Karpas-422 (cell line): ENCODE data around the gene ANKRD65. TPM values are rescaled to one million over a fixed set of nuclear protein-coding genes. Genes with fewer than 3 reads are reported as not detected.
"Not testable (repeated sequence)": the region's sequence is repeated elsewhere in the genome, so short reads cannot be mapped to it uniquely, and the experiment has no call there.

Experiments
- DNase-seq: peaks from one replicate; pipeline ENCODE4 v3.0.0-alpha.2; 2015
- H2AFZ ChIP-seq: fragments of 200-600 bp; sonication (generic); 2 replicates; pipeline ENCODE4 v1.6.1; 2014; ENCODE audit warnings: antibody characterized with exemption, low read length, mixed read lengths
- H3K27ac ChIP-seq: fragments of 200-600 bp; sonication (generic); 2 replicates; pipeline ENCODE4 v1.5.1; 2014; ENCODE audit warnings: mild to moderate bottlenecking, low read length, moderate library complexity
- H3K27me3 ChIP-seq: fragments of 200-600 bp; sonication (generic); 2 replicates; pipeline ENCODE4 v1.6.1; 2014; ENCODE audit warnings: low read length, mixed read lengths
- H3K36me3 ChIP-seq: fragments of 200-600 bp; sonication (generic); 2 replicates; pipeline ENCODE4 v1.6.1; 2014; ENCODE audit warnings: low read length, mixed read lengths; ENCODE audit not compliant: insufficient read depth
- H3K4me1 ChIP-seq: fragments of 200-600 bp; sonication (generic); 2 replicates; pipeline ENCODE4 v1.6.1; 2014; ENCODE audit warnings: mild to moderate bottlenecking, low read length, mixed read lengths
- H3K4me2 ChIP-seq: fragments of 200-600 bp; sonication (generic); 2 replicates; pipeline ENCODE4 v1.6.1; 2014; ENCODE audit warnings: low read length, low read depth, mild to moderate bottlenecking; ENCODE audit not compliant: poor library complexity, severe bottlenecking
- H3K4me3 ChIP-seq: fragments of 200-600 bp; sonication (generic); 2 replicates; pipeline ENCODE4 v1.5.1; 2014; ENCODE audit warnings: mild to moderate bottlenecking, antibody characterized with exemption, low read length, mixed read lengths
- H3K79me2 ChIP-seq: fragments of 200-600 bp; sonication (generic); 2 replicates; pipeline ENCODE4 v1.6.1; 2014; ENCODE audit warnings: mild to moderate bottlenecking, low read length, mixed read lengths
- H3K9ac ChIP-seq: fragments of 200-600 bp; sonication (generic); 2 replicates; pipeline ENCODE4 v1.6.0; 2014; ENCODE audit warnings: low read length
- H3K9me2 ChIP-seq: fragments of 200-600 bp; sonication (generic), shearing (Covaris generic); replicated peaks from 2 replicates; pipeline ENCODE4 v1.6.0; 2014; ENCODE audit warnings: mild to moderate bottlenecking, low read length, moderate library complexity; ENCODE audit not compliant: insufficient read depth
- H3K9me3 ChIP-seq: fragments of 300-700, 200-600 bp; sonication (generic); 2 replicates; pipeline ENCODE4 v1.6.1; 2014; ENCODE audit warnings: low read length, mixed read lengths
- H4K20me1 ChIP-seq: fragments of 200-600 bp; sonication (generic); 2 replicates; pipeline ENCODE4 v1.6.1; 2014; ENCODE audit warnings: mild to moderate bottlenecking, antibody characterized with exemption, low read length, low read depth; ENCODE audit not compliant: insufficient read depth
- total RNA-seq: library from RNA; depleted of rRNA; stranded (reverse); fragments of >200 nt; shearing (Covaris generic); gene quantifications from 2 replicates; pipeline ENCODE4 v1.2.3, GENCODE V29; 2014; ENCODE audit warnings: low replicate concordance

The ANKRD65 gene
- total RNA-seq, 1 experiment from 2014 or later: not detected

DNA sequence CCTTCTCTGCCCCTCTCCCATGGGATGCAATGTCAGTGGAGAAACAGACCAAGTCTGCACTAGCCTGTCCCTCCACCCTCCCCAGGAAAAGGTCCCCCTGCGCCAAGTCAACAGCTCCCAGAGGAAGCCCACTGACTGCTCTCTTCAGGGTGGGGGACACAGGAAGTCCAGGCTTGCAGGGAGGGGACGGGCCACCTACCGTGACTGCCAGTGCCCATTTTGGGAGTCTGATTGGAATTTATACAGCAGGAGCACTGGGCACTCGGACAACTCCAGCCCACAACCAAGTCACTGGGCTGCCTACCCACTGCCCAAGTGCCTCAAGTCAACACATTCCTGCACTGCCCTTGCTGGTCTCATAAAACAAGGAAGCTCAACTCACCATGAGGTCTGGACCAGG, 28.1 kb downstream of the ANKRD65 start:
- no peak for DNase-seq
- H3K27ac ChIP-seq: no peak overlapping the region
- H3K9me2 ChIP-seq: no peaks in the 10 kb centered on the region
- H2AFZ ChIP-seq: no peak overlapping the region
- peaks cover 69% of the 10 kb centered on the region for H3K36me3 ChIP-seq
- H3K27me3 ChIP-seq: no peaks in the 10 kb centered on the region
- H3K79me2 ChIP-seq: peaks cover 38% of the 10 kb centered on the region
- no peak overlapping the region for H3K4me2 ChIP-seq
- no peaks in the 10 kb centered on the region for H3K9me3 ChIP-seq
- peaks cover 9% of the 10 kb centered on the region for H3K4me1 ChIP-seq
- H4K20me1 ChIP-seq: 0 out of 2 replicates have a peak, but pooled peaks cover 5% of the 10 kb centered on the region
- H3K4me3 ChIP-seq: no peak overlapping the region
- no peak overlapping the region for H3K9ac ChIP-seq

GRCh38 chr1:1391225-1391624, 29.9 kb downstream of the ANKRD65 start:
- H3K4me1 ChIP-seq: no peaks in the 10 kb centered on the region
- peaks cover 27% of the 10 kb centered on the region for H3K79me2 ChIP-seq
- 0 out of 2 replicates have a peak, but pooled peaks cover 5% of the 10 kb centered on the region for H4K20me1 ChIP-seq
- H3K4me2 ChIP-seq: no peak overlapping the region
- H3K9ac ChIP-seq: no peak overlapping the region
- no peaks in the 10 kb centered on the region for H3K9me3 ChIP-seq
- H3K9me2 ChIP-seq: no peaks in the 10 kb centered on the region
- peaks cover 74% of the 10 kb centered on the region for H3K36me3 ChIP-seq
- no peak overlapping the region for H3K27ac ChIP-seq
- H2AFZ ChIP-seq: no peak overlapping the region
- no peak for DNase-seq
- no peak overlapping the region for H3K4me3 ChIP-seq
- H3K27me3 ChIP-seq: no peaks in the 10 kb centered on the region

GRCh38 chr1:1390675-1391074, 30.4 kb downstream of the ANKRD65 start:
- peaks cover 78% of the 10 kb centered on the region for H3K36me3 ChIP-seq
- no peaks in the 10 kb centered on the region for H3K9me2 ChIP-seq
- no peak overlapping the region for H3K4me3 ChIP-seq
- no peak overlapping the region for H3K27ac ChIP-seq
- 0 out of 2 replicates have a peak, but pooled peaks cover 5% of the 10 kb centered on the region for H4K20me1 ChIP-seq
- H3K4me2 ChIP-seq: no peak overlapping the region
- no peaks in the 10 kb centered on the region for H3K4me1 ChIP-seq
- no peaks in the 10 kb centered on the region for H3K9me3 ChIP-seq
- H3K79me2 ChIP-seq: peaks cover 28% of the 10 kb centered on the region
- no peaks in the 10 kb centered on the region for H3K27me3 ChIP-seq
- DNase-seq: no peak
- no peak overlapping the region for H2AFZ ChIP-seq
- no peak overlapping the region for H3K9ac ChIP-seq

DNA sequence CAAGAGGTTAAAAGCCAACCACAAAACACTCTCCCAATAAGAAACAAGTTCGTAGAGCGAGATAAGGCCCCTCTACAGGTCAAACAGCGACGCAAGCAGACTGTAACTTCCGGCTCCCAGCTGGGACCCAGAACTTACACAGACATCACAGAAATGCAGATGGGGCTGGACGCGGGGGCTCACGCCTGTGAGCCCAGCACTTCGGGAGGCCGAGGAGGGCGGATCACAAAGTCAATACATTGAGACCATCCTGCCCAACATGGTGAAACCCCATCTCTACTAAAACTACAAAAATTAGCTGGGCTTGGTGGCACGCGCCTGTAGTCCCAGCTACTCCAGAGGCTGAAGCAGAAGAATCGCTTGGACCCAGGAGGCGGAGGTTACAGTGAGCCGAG, 33.0 kb downstream of the ANKRD65 start:
- no peak for DNase-seq
- Histone ChIP-seq H3K9me3 (no peaks in the 10 kb centered on the region), H3K27ac (no peak overlapping the region), H3K27me3 (no peaks in the 10 kb centered on the region), H3K79me2 (peaks cover 19% of the 10 kb centered on the region; the same call in 1 of the 2 replicates), H3K4me3 (no peak overlapping the region), H3K4me2 (no peak overlapping the region), H3K9ac (no peak overlapping the region), H3K4me1 (no peaks in the 10 kb centered on the region), H3K36me3 (peaks cover 64% of the 10 kb centered on the region), H2AFZ (no peak overlapping the region), H3K9me2 (no peaks in the 10 kb centered on the region), H4K20me1 (0 out of 2 replicates have a peak, but pooled peaks cover 2% of the 10 kb centered on the region)

DNA sequence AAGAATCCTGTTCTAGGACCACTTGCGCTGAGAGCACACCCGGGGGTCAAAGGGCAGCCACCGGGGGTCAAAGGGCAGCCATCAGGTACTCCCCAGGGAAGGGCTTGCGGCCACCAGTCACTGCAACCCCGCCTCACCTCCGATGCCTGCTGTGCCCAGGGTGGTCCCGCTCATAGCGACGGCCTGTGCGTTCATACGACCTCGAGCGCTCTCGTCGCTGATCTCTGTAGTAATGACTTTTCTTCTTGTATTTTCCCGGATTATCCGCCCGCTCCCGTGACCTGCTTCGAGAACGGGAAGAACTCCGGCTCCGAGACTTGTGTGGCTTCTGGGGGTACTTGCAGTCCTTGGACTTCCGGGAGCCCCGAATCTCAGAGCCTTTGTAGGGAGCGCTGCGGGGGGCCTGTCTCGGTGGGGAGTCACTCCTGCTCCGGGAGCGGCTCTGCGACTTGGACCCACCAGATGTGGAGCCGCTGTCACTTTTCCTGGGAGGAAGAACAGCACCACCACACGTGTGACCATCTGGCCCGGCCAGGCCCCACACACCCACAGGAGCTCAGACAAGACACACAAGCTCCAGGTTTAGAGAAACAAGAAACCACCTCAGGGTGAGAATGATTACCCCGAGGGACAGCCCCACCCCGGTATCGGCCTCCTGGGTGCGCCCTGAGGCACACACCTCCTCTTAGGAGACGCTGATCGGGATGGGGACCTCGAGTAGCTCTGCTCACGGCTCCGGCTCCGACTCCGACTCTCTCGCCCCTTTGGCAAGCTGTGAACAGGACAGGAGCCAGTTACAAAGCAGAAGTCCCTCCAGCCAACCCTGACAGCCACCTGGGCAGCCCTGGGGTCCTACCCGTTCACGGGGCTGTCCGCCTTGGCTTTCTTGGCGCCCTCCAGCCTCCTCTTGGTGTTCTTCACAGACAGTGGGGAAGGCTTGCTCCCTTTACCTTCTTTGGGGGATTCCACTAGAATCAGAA, 33.7 kb downstream of the ANKRD65 start:
- Histone ChIP-seq H3K9ac (no peak overlapping the region), H3K9me3 (no peaks in the 10 kb centered on the region), H3K4me3 (no peak overlapping the region), H3K27me3 (no peaks in the 10 kb centered on the region), H4K20me1 (no peaks in the 10 kb centered on the region), H3K4me2 (no peak overlapping the region), H2AFZ (no peak overlapping the region), H3K79me2 (peaks cover 20% of the 10 kb centered on the region), H3K4me1 (no peaks in the 10 kb centered on the region), H3K9me2 (no peaks in the 10 kb centered on the region), H3K27ac (no peak overlapping the region), H3K36me3 (peaks cover 57% of the 10 kb centered on the region)
- no peak for DNase-seq

DNA sequence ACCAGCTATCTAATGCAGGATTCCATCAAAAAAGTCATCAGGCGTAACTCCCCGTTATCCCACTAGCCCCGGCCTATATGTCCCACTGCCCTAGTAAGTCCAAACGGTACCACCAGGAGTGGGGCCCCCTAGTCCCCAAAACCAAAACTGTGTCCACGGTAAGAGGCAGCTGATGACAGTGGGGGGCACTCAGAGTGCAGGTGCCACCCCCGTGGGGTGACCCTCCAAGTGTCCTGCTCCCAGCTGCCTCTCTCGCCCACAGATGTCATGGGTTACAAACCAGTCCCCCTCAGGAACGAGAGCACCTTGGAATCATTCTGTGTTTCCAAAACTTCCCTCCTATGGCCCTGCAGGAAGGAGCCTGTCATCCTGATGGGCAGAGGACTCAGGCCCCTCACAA, 35.1 kb downstream of the ANKRD65 start:
- Histone ChIP-seq H3K4me3 (no peak overlapping the region), H3K4me2 (no peak overlapping the region), H3K9me2 (no peaks in the 10 kb centered on the region), H2AFZ (no peak overlapping the region), H3K27ac (no peak overlapping the region), H3K79me2 (peaks cover 28% of the 10 kb centered on the region), H3K4me1 (no peaks in the 10 kb centered on the region), H3K9me3 (no peaks in the 10 kb centered on the region), H3K27me3 (no peaks in the 10 kb centered on the region), H3K9ac (no peak overlapping the region), H3K36me3 (peaks cover 43% of the 10 kb centered on the region), H4K20me1 (no peaks in the 10 kb centered on the region)
- no peak for DNase-seq

DNA sequence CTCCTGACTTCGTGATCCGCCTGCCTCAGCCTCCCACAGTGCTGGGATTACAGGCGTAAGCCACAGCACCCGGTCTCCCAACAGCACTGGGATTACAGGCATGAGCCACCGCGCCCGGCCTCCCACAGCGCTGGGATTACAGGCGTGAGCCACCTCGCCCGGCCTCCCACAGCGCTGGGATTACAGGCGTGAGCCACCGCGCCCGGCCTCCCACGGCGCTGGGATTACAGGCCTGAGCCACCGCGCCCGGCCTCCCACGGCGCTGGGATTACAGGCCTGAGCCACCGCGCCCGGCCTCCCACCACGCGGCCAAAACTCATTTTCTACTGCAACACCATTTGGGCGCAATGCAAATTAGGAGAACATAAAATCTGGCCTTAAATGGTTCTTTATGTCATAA, 35.7 kb downstream of the ANKRD65 start:
- not testable (repeated sequence) for H3K27me3 ChIP-seq, H3K9me3 ChIP-seq, H3K9me2 ChIP-seq, H3K4me1 ChIP-seq, H3K9ac ChIP-seq, H3K4me2 ChIP-seq, H2AFZ ChIP-seq, DNase-seq, H3K27ac ChIP-seq, H3K4me3 ChIP-seq, H4K20me1 ChIP-seq
- Histone ChIP-seq H3K79me2 (peaks cover 29% of the 10 kb centered on the region), H3K36me3 (peaks cover 38% of the 10 kb centered on the region)

- no peak overlapping the region for H3K4me2 ChIP-seq
- H3K27ac ChIP-seq: no peak overlapping the region
- no peak for DNase-seq
- no peak overlapping the region for H3K4me3 ChIP-seq
- H3K4me1 ChIP-seq: peaks cover 3% of the 10 kb centered on the region
- peaks cover 28% of the 10 kb centered on the region for H3K79me2 ChIP-seq
- H4K20me1 ChIP-seq: no peaks in the 10 kb centered on the region
- H3K9me2 ChIP-seq: no peaks in the 10 kb centered on the region
- H3K27me3 ChIP-seq: no peaks in the 10 kb centered on the region
- H2AFZ ChIP-seq: no peak overlapping the region
- H3K9ac ChIP-seq: no peak overlapping the region
- H3K9me3 ChIP-seq: no peaks in the 10 kb centered on the region
- peaks cover 10% of the 10 kb centered on the region for H3K36me3 ChIP-seq
Observed at GRCh38 chr1:1381294-1381693, 39.8 kb downstream of the ANKRD65 start.
